Fibroblast of the conjunctiva (primary cell): ENCODE data around the gene ERCC5.

Experiments used
- DNase-seq: peaks from one replicate; pipeline ENCODE4 v3.0.0-alpha.2; 2010; ENCODE audit warnings: low read depth

The ERCC5 gene

GRCh38 chr13:102845289-102845629 is 573 bp upstream of the ERCC5 start:
- no peak for DNase-seq

DNA sequence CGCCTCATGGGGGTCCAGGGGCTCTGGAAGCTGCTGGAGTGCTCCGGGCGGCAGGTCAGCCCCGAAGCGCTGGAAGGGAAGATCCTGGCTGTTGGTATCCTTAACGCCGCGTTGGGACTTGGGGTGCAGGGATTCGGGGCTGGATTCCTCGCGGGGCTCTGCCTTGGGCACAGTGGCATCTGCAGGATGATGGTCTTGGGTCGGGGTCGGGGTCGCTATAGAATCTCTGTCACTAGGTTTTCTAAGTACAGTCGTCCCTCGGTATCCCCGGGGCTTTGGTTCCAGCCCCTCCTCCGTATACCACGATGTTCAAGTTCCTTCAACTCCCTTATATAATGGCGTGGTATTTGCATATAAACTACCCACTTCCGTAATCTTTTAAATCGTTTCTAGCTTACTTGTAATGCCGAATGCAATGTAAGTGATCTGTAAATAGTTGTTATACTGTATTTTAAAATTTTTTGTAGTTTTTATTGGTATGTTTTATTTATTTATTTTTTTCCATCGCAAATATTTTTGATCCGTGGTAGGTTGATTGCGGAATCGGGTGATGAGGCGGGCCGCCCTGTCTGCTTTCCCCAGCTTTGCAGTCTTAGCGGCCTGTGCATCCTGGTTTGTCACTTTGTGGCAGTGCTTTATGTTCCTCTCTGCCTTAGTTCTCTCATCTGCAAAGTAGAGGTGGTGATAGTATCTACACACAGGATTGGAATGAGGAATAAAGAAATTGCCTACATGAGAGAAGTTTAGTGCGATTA is 606 bp downstream of the ERCC5 start:
- no peak for DNase-seq

DNA sequence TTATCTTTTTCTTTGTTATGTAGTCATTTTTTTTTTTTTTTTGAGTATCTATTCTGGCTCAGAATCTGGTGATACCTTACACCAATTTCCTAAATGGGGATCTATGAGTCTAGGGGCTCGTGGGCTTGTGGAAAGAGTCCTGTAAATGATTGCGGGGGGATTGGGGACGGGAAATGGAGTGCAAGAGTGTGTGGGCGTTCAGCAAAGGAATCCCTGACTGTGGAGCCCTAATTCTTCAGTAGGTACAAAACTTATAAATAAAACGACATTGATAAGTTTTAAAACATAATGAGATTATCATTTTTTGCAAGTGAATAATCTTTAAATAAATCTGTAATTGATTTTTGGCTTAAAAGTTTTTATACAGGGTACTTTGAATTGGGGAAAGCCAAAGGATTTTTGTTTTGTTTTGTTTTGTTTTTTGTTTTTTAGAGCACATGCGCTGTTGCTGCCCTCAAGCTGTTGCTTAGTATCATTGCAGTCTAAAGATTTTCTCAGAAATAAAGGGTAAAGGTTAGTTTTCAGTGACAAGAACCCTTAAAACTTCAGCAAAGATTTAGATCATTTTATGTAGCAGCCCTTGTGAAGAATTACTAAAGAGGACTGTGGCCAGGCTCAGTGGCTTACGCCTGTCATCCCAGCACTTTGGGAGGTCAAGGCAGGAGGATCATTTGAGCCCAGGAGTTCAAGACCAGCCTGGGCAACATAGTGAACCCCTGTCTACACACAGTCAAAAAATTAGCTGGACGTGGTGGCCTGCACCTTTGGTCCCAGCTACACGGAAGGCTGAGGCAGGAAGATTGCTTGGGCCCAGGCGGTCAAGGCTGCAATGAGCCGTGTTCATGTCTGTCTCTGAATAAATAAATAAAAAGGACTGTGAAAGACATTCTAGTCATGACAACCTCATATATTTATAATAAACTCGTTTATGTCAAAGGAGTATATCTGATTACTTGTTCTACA is 1.7 kb downstream of the ERCC5 start:
- no peak for DNase-seq

DNA sequence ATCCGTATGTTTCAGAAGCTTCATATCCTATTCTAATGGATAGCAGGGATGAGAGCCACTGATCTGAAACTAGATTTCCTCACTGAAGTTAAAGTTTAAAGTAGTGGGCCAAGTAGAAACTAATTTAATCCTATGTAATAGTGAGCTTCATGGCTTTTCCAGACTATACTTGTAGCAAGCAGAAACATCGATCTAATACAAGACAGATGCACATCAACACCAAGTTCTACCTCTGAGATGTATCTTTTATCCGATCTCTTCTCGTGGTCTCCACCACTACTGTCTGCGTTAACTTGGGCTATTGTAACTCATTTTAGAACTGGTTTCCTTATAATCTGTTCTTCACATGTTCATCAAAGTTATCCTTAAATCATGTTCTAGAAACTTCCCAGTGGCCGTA is 3.1 kb downstream of the ERCC5 start:
- no peak for DNase-seq

DNA sequence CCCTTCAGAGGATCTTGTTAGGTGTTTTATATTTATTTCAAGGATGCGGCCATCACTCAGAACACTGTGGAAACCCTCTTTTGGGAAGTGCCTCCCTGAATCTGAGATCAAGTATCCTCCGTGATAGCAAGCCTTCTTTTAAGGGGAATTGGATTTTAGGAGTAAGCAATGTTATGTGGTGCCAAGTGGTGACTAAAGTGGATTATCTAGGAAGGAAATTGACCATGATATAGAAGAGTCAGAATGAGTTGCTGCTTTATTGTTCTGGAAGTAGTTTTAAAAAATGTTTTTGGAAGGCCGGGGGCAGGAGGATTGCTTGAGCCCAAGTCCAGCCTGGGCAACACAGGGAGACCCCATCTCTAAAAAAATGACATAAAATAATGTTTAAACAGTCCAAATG is 6.7 kb downstream of the ERCC5 start:
- DNase-seq, result no peak

DNA sequence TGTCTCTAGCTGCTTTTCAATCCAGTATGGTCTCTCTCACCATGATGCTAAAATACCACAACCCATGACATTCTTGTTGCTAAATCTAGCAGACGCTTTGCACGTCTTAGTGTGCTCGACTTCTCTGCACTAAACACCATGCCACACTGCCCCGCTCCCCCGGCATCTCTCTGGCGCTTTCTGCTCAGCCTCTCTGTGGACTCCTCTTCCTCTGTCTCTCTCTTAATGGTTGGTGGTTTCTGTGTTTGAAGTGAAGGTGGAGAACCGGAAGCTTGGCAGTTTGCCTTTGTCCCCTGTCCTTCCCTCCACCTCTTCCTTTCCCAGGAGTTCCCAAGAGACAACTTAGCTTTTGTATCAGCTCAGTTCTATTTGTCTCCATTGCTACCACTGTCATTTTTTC is 8.8 kb downstream of the ERCC5 start:
- no peak for DNase-seq

- no peak for DNase-seq
Measured at GRCh38 chr13:102856557-102856956, 10.7 kb downstream of the ERCC5 start.

DNA sequence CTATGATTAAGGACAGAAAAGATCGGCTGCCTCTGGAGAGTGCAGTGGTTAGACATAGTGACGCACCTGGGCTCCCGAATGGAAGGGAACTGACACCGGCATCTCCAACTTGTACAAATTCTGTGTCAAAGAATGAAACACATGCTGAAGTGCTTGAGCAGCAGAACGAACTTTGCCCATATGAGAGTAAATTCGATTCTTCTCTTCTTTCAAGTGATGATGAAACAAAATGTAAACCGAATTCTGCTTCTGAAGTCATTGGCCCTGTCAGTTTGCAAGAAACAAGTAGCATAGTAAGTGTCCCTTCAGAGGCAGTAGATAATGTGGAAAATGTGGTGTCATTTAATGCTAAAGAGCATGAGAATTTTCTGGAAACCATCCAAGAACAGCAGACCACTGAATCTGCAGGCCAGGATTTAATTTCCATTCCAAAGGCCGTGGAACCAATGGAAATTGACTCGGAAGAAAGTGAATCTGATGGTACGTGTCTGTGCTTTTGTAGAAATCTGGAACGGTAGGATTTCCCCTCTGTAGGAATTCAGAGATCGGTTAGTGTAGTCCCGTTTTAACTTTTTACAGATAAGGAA is 16.9 kb downstream of the ERCC5 start:
- no peak for DNase-seq

GRCh38 chr13:102863590-102863989 is 17.8 kb downstream of the ERCC5 start:
- DNase-seq, result no peak

DNA sequence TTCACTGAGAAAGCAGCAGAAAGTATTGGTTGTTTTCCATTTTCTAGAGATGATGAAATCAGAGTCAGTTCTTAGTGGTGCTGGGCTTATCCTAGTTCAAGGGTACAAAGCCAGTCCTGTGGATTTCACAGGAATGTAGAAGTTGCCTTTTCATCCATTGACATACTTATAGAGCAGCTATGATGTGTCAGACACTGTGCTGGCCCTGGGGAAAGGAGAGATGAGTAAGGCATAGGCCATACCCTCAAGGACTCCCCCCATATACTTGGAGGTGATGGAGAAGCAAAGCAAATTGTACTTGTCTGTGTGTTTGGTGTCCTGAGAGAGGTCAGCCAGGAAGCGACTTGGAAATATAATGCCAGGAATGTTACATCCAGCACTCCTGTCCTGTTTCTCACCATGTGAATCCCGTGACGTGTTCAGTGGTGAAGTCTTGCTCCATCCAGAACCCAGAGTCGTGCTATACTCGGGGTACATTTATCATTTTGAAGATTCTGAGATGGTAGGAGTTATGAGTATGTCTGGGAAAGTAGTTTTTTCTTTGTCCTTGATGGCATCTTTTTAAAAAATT is 22.6 kb downstream of the ERCC5 start:
- no peak for DNase-seq

DNA sequence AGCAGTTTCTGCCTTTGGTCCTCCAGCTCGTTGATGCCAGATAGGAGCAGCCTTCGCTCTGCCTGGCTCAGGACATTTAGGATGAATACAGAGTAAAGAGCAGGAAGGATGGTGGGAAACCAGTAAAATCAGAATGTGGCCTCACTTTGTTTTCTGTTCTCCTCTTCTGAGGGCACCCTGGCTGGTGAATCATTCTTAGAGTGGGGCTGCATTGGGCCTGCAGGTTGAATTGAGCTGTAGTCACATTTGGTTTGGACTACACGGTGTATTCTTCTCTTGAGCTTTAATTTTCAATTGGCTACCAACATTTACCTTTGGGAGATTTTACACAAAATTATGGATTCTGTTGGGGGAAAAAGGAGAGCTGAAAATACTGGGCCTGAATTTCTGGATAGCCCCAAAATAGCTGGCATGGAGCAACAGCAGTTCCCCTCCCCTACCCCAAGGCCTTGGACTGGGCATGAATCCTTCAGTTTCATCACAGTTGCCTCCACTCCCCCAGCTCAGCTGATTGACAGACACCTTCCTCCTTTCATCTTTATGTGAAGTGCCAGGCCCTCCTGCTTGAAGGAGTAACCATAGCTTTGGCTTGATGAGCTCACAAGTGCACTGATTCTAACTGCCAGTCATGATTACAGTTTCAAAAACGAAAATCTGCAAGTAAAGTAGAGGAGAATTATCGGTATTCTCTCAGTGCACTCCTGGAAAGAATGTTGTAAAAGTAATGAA is 24.3 kb downstream of the ERCC5 start:
- DNase-seq, result no peak

GRCh38 chr13:102870677-102871415 is 25.0 kb downstream of the ERCC5 start:
- peak; percentile 47 for DNase-seq

- no peak for DNase-seq
Measured at GRCh38 chr13:102872131-102872530, 26.3 kb downstream of the ERCC5 start.

DNA sequence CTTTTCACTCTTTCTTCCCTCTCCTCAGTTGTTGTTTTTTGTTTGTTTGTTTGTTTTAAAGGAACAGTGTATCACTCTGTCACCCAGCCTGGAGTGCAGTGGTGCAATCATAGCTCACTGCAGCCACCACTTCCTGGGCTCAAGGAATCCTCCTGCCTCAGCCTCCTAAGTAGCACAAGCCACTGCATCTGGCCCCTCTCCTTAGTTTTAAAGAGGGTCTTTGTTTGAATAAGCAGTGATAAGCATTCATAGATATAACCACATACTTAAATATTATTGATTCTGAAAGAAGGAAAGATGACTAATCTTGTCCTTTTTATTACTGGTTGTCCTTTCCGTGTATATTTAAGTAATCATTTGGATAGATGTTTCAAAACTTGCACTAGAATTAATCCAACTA is 26.7 kb downstream of the ERCC5 start:
- no peak for DNase-seq

DNA sequence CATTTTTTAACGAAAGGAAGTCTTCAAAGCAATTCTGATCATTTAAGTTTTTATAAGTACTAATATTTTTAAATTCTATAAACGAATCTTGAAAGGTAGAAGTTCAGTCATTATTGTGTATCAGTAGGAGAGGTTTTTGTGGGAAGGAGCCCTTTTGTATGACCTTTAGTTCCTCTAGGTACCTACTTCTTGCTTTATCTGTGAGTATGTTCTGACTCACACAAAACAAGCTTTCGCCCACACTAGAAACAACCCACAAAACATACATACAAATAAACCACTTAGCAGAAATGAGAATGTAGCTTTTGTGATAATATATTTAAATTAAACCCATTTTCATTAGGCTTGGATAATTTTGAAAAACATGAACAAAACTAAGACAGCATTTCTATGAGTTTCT is 27.8 kb downstream of the ERCC5 start:
- no peak for DNase-seq

DNA sequence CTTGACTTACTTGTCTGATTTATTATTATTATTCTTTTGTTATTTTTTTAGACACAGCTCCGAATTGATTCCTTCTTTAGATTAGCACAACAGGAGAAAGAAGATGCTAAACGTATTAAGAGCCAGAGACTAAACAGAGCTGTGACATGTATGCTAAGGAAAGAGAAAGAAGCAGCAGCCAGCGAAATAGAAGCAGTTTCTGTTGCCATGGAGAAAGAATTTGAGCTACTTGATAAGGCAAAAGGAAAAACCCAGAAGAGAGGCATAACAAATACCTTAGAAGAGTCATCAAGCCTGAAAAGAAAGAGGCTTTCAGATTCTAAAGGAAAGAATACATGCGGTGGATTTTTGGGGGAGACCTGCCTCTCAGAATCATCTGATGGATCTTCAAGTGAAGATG is 29.4 kb downstream of the ERCC5 start:
- no peak for DNase-seq

DNA sequence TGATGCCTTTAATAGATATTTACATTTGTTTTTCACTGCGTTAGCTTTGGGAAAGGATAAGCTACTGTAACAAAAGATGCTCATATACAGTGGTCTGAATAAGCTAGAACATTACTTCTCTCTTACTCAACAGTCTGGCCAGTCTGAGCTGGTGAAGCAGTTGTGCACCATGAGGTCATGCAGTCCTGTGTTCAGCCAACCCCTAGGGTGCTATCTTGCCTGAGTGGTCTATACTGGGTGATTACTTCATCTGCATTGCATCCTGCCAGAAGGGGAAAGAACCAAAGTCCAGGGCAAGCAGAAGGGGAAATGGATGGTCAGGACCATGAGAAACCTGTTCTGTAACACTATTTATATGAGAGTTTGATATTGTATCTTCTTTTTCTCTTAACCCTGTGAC is 31.5 kb downstream of the ERCC5 start:
- no peak for DNase-seq

GRCh38 chr13:102878481-102878880 is 32.6 kb downstream of the ERCC5 start:
- DNase-seq, result no peak

DNA sequence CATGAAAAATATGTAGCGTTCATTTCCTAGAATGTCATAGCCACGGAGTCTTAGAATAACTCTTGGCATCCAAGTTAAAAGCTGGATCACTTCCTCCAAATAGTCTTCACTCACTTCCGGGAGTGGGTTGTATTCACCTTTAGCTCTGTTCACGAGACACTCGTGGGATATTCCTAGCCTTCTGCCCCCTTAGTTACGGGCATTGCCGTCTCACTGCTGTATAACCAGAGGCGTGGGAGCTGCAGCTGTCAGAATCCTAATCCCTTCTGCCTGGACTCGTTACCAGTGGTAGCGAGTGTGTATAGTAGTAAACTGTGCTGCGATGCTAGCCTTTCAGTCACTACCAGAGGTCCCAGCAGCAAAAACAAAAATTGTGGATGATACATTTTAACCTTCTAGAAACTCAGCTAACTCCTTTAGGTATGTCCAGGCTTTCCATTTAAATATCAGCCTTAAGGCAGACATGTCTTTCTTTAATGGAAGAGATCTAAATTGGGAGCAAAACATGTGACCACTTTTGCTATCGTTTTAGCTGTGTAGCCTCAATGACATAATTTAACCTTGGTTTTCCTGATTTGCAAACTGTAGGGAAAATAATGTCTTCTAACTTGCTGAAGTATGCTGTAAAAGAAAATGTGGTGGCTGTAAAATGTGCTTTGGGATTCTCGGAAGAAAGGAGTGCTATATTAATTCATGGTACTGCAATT is 34.1 kb downstream of the ERCC5 start:
- DNase-seq, result no peak

- no peak for DNase-seq
Measured at GRCh38 chr13:102881819-102882686, 36.2 kb downstream of the ERCC5 start.
